Breast epithelium (tissue), 3 donors: ENCODE measurements around the gene ANKRD23.

Experiments used
- POLR2A ChIP-seq: fragments of 450-650 bp; IDR thresholded peaks from one replicate; pipeline ENCODE4 v1.6.1; 2016; ENCODE audit warnings: antibody characterized with exemption, mild to moderate bottlenecking, moderate library complexity
- POLR2AphosphoS5 ChIP-seq, 3 donors: sonication (generic); formaldehyde crosslinking; IDR thresholded peaks; one replicate each; pipeline ENCODE4 v1.6.1; 2017; ENCODE audit warnings: antibody characterized with exemption in 3 of 3
- TF ChIP-seq, protein P1 (sequence below), 3 donors: fragments of 450-650 bp; IDR thresholded peaks; one replicate each; pipeline ENCODE4 v1.5.1; 2016 to 2017; ENCODE audit warnings: antibody characterized with exemption in 3 of 3, mild to moderate bottlenecking in 3 of 3, moderate library complexity in 3 of 3

DNA sequence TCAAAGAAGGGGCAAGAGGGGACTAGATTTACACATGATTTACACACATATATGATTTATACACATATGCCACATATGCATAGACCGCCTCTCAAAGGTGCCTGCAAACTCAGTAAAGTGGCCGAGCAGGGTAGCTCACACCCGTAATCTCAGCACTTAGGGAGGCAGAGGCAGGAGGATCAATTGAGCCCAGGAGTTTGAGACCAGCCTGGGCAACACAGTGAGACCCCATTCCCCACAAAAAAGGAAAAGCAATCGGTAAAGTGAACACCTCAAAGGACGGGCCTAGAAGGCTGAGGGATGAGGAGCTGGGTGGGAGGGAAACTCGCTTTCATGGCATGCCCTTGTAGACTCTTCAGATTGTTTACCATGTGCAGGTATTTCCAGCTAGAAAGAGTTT, 8.8 kb upstream of the ANKRD23 start:
- TF ChIP-seq, protein P1, sequence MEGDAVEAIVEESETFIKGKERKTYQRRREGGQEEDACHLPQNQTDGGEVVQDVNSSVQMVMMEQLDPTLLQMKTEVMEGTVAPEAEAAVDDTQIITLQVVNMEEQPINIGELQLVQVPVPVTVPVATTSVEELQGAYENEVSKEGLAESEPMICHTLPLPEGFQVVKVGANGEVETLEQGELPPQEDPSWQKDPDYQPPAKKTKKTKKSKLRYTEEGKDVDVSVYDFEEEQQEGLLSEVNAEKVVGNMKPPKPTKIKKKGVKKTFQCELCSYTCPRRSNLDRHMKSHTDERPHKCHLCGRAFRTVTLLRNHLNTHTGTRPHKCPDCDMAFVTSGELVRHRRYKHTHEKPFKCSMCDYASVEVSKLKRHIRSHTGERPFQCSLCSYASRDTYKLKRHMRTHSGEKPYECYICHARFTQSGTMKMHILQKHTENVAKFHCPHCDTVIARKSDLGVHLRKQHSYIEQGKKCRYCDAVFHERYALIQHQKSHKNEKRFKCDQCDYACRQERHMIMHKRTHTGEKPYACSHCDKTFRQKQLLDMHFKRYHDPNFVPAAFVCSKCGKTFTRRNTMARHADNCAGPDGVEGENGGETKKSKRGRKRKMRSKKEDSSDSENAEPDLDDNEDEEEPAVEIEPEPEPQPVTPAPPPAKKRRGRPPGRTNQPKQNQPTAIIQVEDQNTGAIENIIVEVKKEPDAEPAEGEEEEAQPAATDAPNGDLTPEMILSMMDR (IDR thresholded peaks at IDR 0.05) = no peak
- no peak for TF ChIP-seq POLR2A
- no peak for TF ChIP-seq POLR2AphosphoS5 (IDR thresholded peaks at IDR 0.05)
